Ramos (cell line): ENCODE data around the gene FAM32A.

Experiments used
- in situ Hi-C: fragments of 300-500 bp; cut with MboI; formaldehyde crosslinking; loops from one replicate; pipeline ENCODE4 v1.14.3; 2022; ENCODE audit warnings: low sequenced_read_pairs; ENCODE audit not compliant: unreplicated experiment

FAM32A gene

DNA sequence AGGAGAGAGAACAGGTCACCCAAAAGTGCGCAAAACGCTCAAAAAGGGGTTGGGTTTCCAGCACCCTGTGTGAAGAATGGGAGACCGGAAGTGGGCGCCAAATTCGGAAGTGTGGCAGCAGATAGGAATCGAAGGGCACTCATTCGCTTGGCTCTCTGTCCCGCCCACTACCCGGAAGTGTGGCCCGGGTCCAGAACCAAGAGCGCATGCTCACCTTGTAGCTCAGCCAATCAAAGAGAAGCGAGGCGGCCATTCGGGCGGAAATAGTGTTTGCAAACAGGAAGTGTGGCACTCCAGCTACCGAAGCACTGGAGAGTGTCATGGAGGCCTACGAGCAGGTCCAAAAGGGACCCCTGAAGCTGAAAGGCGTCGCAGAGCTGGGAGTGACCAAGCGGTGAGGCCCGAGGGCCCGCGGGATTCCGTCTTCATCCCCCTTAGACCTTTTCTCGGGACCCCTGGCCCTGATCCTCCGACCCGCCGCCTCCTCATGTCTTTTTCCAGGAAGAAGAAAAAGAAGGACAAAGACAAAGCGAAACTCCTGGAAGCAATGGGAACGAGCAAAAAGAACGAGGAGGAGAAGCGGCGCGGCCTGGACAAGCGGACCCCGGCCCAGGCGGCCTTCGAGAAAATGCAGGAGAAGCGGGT lies at the start of gene FAM32A:
TSS of gene FAM32A (plus strand) at position 288 of the 645 bp plus-strand sequence. CDS start at position 321, 33 bp downstream.
- in situ Hi-C loops = loop anchor here (10.0 to 25.0 kb wide), 2 partner anchors 348 to 560 kb away; no protein-coding TSS in a partner anchor

DNA sequence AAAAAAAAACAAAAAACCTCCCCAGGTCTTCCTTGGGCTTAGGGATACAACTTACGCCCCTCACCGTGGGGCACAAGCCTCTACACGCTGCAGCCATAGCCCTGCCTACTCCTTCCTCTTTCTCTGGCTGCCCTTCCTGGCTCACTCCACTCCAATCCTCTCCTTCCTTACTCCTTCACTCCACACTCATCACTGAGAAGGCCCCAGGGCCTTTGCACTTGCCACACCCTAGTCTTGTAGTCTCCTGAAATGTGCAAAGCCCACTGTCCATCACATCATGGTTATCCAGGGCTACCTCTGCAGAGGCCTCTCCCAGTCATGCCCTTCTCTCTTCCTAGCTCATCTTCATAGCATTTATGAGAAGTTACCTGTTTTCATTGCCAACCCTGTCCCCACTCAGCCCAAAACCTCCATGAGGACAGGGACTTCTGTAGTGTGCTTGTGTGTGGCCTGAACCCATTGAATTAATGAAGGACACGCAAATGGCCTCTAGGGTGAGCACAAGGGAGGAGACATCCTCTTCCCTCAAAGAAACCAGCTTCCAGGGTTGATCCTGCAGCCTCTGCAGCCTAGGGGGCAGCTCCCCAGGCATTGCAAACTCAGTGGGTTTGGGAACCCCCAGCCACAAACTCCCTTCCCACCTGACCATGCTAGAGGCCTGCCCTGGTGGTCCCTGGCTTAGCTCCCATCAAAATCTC lies 49.6 kb upstream of the FAM32A start:
- in situ Hi-C loops = no loop called here

DNA sequence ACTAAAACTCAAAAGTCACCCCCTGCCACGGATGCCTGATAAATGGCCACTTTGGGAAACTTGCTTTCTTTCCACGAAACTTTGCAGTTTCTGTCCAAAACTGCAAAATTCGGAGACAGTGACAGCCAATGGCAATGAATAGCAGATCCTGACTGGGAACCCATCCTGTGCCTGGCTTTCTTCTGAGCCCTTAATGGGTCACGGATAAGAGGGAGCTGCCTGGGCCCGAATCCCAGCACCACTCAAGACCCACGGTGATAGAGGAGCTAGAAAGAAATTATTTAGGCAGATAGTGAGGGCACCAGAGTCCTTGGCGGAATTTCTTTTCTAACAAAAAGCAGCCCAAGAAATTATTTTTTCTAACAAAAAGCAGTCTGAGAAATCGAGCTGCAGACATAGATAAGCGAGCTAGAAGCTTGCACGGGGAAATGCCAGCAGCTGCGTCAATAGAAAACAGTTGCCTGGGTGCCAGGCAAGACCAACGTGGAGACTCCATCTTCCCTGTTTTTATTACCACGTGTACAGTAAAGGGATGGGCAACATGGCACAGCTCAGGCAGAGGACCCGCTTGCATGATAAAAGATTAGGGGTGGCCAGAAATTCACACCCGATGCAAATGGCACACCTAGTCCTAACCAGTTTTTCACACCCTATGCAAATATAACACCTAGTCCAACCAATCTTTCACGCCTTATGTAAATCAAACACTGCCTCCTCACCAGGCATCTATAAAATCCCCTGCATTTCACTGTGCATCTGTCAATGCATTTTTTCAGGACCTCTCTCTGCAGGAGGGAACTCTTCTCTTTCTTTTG lies 48.8 kb upstream of the FAM32A start:
- in situ Hi-C loops = no loop called here

DNA sequence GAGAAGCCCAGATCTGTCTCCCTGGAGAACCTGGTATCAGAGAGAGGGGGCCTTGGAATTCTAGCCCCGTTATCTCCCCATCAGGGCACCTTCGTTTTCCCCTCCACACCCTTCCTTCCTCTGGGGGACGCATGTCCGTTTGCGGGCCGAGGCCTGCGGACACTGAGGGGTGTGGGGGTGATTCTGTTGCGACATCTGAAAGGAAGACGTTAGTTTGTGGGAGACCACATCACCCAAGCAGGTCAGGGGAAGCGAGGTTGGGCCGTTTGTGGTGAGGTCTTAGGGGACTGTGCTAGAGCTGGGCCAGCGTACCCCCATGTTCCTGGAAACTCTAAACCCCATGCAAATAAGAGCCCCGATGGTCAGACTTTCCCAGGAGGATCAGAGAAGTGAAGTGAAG lies 45.5 kb upstream of the FAM32A start:
- in situ Hi-C loops = no loop called here

DNA sequence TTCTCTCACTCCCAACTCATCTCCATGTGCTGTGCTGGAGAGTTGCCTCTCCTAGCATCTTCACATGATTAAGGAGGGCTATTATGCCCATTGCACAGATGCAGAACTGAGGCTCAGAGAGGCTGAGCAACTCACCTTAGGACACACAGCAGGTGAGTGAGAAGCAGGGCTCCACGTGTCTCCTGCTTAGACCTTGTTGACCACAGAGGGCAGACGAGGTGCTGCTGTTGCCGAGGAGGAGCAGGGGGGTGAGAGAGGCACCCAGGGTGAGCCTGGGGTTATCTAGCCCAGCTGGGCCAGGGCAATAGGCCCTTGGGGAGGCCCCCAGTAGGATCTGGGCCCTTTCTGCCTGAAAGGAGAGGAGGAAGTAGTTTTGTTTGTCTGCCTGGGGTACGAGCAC lies 44.2 kb upstream of the FAM32A start:
- in situ Hi-C loops = no loop called here

DNA sequence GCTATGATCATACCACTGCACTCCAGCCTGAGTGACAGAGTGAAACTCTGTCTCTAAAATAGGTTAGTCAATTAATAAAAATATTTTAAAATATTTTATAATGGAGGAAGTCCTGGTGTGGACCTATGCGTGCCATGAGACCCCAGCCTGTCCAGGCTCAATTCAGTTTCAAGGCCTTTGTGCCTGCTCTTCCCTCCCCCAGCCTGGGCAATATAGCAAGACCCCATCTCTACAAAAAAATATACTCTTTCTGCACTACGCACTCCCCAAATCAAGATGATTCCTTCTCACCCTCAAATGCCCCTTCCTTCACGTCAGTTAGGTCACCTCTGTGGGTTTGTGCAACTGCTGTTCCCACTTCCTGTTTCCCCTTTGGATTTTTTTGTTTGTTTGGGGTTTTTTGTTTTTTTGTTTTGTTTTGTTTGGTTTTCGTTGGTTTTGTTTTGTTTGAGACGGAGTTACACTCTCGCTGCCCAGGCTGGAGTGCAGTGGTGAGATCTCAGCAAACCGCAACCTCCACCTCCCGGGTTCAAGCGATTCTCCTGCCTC lies 43.1 kb upstream of the FAM32A start:
- in situ Hi-C loops = no loop called here

DNA sequence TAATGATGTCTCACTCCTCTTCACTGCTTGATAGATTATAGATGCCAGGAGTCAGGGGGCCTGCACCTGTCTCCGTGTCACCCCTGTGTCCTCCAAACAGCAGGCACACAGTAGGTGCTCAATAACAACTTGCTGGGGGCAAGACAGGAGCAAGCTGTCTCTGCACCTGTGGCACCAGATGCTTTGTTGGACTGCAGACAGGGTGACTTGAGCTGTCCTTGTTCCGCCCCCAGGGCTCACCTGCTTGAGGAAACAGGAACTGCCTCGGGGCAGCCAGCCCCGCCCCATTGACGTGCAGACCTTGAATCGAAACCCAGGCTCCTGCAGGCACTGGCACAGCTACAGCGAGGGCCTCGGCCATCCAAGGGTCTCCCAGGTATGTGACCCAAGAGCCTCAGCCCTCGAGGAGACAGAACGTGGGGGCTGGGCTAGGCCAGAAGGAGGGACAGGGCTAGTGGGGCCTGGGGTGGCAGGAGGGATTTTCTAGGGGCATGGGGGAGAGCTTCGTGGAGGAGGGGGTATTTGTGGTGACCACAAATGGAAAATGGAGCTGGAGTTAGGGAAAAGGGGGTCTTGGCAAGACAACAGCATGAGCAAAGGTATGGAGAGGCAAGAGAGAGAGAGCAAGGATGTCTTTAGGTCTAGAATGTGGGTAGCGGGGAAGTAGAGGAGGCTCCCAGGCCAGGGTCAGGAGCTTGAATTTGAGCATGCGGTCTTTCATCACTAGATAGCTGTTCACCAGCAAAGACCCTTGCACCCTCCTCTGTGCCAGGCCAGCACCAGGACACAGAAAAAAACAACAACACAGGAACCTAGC lies 41.6 kb upstream of the FAM32A start, which contains the start of gene HSH2D:
TSS of gene HSH2D (plus strand) at position 287 of the 817 bp plus-strand sequence. CDS start 5,066 bp downstream, outside the sequence.
- in situ Hi-C loops = no loop called here

DNA sequence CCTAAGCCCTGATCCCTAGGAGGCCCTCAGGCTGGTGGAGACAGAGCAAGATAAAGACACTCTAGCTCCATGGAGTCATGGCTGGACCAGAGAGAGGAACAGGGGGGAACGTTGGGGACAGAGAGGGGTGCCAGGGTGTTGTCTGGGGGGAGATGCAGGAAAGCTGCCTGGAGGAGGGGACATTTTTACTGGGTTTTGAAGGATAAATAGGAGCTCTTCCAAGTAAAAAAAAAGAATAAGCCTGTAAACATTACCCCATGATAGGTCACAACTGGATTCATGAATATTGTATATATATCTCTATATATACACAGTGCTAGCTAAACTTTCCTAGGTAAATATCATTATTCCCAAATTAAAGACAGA lies 41.0 kb upstream of the FAM32A start:
- in situ Hi-C loops = no loop called here

DNA sequence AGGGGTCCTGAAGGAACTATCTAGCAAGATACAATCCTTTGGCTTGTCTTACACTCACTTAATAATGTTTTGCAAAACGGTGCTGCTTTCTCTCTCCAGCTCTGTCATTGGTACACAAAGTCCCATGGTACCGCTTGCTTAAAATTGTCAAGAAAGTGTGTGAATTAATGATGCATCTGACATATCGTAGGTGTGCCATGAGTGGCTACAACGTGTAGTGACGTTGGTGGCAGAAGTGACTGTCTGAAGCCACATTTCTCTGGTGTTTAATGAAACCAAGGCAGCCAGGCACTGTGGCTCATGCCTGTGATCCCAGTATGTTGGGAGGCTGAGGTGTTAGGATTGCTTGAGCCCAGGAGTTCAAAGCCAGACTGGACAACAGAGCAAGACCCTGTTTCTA lies 39.1 kb upstream of the FAM32A start:
- in situ Hi-C loops = no loop called here

DNA sequence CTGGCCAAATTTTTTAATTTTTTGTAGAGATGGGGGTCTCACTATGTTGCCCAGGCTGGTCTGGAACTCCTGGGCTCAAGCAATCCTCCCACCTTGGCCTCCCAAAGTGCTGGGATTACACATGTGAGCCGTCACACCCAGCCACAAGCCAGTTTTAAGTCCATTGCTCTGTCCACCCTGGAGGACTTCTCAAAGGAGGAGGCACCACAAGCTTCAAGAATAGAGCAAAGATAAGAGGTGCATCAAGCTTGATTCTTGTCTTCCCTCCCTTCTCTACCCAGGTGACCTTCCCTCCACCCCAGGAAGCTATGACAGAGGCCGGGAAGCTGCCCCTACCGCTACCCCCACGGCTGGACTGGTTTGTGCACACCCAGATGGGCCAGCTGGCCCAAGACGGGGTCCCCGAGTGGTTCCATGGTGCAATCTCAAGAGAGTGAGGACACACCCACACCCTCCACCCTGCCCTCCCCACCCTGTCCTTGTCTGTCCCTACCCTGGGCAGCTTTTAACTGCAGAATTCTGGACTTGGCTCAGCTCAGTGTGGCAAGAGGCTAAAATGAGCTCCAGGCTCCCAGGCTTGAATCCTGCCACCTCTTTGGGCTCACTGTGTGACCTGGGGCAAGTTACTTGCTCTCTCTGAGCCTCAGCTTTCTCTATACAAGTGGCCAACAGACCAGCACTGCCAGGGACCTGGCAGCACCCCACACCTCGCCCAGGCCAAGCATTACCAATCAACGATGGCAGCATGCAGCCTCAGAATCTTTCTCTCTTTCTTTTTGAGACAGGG lies 36.6 kb upstream of the FAM32A start:
- in situ Hi-C loops = no loop called here

DNA sequence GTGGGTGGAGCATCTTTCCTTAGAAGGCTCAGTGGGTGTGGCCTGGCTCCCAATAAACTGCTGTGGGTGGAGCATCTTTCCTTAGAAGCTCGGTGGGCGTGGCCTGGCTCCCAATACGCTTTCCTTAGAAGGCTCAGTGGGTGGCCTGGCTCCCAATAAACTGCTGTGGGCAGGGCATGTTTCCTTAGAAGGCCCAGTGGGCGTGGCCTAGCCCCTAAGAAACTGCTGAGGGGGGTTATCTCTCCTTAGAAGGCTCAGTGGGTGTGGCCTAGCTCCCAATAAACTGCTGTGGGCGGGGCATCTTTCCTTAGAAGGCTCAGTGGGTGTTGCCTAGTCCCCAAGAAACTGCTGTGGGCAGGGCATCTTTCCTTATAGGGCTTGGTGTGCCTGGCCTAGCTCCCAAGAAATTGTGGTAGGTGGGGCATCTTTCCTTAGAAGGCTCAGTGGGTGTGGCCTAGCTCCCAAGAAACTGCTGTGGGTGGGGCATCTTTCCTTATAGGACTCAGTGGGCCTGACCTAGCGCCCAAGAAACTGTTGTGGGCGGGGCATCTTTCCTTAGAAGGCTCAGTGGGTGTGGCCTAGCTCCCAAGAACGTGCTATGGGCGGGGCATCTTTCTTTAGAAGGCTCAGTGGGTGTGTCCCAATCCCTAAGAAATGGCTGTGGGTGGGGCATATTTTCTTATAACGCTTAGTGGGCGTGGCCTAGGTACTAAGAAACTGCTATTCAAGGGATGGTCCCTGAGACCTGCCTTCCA lies 31.5 kb upstream of the FAM32A start:
- in situ Hi-C loops = no loop called here

DNA sequence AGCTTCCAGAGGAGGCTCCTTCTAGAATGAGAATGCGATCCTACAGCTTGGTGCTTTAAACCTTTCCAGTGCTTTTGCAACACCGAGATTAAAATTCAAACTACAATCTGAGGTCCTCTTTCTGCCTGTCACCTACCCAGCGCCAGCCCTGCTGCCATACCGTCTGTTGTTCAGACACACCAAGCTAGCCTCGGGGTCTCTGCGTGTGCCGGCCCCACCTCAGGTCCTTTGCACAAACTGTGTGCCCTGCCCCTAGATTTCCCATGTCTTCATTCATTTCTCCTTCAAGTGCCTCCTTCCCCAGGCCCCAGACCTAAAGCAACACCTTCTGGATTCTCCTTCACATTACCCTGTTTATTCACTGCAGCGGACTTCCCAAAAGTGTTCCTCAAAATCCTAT lies 30.7 kb upstream of the FAM32A start:
- in situ Hi-C loops = no loop called here

DNA sequence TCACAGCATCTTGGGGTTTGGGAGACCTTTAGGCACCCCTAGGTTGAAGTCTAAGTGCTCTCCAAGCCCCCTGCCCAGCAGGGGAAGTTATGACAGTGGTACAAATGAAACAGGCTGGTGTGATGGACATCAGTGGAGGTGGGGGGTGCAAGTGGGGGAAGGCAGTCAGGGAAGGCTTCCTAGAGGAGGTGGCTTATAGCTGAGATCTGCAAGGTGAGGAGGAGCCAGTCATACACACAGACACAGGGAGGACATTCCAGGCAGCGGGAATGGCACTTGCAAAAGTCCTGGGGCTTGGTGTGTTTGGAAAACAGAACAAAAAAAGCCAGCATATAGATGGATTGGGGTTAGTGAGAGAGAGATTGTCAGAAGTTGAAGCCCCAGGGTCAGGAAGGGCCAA lies 30.1 kb upstream of the FAM32A start:
- in situ Hi-C loops = no loop called here

DNA sequence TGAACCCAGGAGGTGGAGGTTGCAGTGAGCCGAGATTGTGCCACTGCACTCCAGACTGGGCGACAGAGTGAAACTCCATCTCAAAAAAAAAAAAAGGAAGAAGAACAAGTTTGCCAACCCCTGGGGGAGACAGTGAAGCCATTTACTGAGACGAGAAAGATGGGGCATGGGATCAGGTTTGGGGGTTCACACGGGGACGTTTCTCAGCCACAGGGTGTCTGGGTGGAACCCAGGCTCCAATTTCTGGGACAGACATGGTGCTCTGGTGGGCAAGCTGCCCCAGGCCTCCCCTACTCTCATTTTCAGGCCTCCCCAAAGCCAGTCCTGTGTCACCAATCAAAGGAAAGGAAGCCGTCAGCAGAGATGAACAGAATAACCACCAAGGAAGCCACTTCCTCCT lies 28.3 kb upstream of the FAM32A start:
- in situ Hi-C loops = no loop called here

DNA sequence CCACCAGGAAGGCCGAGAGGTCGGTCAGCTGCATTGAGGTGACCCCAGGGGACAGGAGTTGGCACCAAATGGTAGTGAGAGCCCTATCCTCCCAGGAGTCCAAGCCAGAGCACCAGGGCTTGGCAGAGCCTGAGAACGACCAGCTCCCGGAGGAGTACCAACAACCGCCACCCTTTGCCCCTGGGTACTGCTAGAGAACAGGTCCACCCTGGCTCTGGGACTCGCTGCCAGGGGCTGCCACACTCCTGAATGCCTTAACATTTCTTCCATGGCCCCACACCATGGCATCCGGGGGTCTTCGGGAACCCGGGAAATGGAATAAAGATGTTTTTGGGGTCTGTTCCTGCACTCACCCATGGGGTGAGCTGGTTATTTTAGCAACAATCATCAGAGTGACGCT lies 27.6 kb upstream of the FAM32A start:
- in situ Hi-C loops = no loop called here

DNA sequence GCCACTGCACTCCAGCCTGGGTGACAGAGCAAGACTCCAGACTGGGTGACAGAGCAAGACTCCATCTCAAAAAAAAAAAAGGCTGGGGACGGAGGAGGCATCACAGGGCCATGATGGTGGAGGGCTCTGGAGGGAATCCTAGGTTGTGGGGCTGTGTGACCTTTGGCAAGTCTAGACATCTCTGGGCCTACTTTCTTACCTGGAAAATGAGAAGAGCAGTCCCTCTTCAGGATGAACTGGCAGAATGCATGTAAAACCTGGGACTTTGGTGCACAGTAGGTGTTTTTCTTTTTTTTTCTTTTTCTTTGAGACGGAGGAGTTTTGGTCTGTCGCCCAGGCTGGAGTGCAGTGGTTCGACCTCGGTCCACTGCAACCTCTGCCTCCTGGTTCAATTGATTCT lies 25.6 kb upstream of the FAM32A start:
- in situ Hi-C loops = no loop called here

DNA sequence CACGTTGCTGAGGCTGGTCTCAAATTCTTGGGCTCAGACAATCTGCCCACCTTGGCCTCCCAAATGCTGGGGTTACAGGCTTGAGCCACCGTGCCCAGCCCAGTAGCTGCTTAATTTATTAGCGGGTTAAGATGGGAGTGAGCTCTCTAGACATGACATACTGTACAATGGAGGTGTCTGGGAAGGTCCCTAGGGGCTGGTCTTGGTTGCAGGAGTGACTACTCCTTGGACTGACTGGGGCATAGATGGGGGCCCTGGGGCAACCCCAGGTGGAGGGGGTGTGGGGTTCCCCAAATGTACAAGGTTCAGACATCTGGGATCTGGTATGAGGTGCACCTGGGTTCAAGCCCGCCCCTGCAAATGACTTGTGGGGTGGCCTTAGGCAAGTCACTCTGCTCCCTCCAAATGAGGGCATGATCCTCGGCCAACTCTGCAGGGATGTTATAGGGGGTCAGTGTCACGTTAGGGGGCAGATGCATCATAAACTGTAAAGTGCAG lies 24.7 kb upstream of the FAM32A start:
- in situ Hi-C loops = no loop called here

DNA sequence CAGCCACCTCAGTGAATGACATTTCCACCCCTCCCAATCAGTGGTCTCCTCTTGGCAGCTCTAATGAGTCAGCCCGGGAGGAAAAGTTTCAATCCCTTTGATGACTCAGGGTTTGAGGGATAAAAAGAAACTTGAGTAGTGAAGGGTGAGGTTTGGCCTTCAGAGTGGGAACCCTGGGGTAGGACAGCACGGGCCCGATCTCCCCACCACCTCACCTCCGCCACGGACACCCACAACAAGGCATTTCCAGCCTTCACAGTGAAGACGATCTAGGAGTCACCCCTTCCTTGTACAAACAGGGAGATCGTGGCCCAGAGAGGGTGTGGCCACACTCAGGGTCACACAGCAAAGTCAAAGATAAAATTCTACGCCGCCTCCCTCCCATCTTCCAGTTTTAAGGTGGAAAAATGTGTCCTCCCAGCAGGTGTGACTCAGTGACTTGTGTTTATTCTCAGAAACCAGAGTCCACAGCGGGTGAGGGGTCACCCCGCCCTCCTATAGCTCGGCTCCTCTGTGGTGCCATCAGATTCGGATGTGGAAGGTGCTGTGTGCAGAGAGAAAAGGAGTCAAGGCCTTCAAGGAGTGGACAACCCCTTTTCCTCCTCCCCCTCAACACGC lies 24.2 kb upstream of the FAM32A start:
- in situ Hi-C loops = no loop called here
